GM04503 (cell line): ENCODE results near the gene ETV3L.
A peak's percentile ranks its signal among the peaks of the same experiment; 100 is the strongest.

Source experiments
- DNase-seq: peaks from one replicate; pipeline ENCODE4 v3.0.0-alpha.2; 2012; ENCODE audit warnings: low read depth

ETV3L gene

DNA sequence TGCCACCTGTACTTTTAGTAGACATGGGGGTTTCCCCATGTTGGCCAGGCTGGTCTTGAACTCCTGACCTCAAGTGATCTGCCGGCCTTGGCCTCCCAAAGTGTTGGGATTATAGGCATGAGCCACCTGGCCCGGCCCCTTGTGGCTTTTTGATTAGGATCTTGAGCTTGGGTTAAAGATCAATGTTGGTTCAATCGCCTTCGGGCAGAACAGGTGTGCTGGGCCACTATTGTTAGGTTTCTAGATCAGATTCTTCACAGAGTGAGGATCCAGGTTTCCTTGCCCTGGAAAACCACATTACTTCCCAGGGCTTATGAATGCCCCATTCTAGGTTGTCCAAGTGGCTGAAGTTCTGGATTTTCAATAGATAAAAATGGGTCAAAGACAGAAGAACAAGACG lies 32.5 kb upstream of the ETV3L start:
- DNase-seq, result no peak

DNA sequence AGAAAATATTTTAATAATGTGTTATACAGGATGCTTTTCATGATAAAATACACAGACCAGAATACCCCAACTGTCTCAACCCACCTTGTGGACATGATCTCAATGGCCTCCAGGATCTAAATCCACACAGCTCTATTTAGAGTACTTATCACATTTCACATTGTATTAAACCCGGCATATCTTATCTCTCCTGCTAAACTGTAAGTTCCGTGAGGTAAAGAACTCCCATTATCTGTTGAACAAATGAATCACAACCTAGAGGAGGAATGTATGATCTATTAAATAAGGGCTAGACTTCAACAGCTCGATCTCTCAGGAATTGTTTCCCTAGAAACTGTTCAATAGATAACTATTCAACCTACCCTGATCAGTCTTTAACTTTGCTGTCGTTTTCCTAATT lies 31.7 kb upstream of the ETV3L start:
- no peak for DNase-seq

GRCh38 chr1:157124855-157125254 lies 25.2 kb upstream of the ETV3L start:
- DNase-seq, result no peak

GRCh38 chr1:157119448-157119847 lies 19.8 kb upstream of the ETV3L start:
- no peak for DNase-seq

- DNase-seq, result no peak
Observed at GRCh38 chr1:157119008-157119407, 19.4 kb upstream of the ETV3L start.

- no peak for DNase-seq
Observed at GRCh38 chr1:157117527-157118057, 18.0 kb upstream of the ETV3L start.

- no peak for DNase-seq
Observed at GRCh38 chr1:157116737-157117103, 17.1 kb upstream of the ETV3L start.

DNA sequence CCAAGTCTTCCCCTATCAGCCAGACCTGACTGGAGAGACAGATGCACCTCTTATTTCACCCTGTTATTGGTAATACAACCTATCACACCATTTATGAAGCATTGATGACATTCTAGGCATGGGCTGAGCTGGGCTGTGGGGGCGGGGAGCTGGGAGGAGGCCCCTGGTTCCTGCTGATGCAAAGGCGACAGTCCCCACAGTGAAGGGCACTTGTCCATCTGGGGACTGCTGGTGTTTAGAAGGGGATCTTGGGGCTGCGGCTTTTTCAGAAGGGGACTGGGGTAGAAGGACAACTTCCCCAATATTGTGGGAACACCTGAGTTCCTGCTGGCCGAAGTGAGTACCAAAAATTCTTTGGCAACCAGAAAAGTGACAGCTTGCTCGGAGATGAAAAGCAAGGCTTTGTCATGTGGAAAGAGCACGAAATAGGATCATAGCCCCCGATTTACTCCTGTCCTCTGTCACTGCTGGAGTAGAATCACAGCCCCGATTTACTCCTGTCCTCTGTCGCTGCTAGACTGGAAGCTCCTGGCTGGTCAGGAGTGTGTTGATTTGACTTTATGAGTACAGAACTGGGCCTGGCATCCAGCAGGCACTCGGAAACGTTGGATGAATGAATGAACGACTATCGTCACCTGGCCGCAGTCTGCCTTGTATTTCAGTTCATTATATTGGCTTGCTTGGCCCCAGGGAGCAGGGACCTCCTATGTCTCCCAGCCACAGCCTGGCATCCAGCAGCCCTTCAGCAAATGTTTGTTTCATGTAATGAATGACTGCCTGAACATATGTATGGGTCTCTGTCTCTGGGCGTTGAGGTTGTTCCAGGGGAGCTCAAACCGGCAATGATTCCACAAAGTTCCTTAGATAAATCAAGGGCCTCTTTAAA lies 16.5 kb upstream of the ETV3L start:
- DNase-seq, result no peak

DNA sequence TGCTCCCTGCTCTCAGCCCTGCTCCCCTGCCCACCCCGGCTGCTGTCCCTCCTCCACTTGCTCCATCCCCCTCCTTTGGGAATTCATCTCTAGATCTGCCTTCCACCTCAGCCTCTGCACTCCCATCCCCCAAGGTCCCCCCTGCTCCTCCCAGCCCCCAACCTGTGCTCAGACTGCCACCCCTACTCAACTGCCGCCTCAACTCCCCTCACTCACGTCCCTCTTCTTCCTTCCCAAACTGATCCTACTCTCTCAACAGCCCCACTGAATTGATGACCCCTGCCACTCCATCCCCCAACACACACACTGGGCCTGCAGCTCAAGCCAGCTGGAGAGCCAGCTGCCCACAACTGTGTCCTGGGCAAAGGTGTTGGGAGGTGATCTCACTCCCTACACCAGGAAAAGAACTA lies 15.8 kb upstream of the ETV3L start:
- DNase-seq, result no peak

DNA sequence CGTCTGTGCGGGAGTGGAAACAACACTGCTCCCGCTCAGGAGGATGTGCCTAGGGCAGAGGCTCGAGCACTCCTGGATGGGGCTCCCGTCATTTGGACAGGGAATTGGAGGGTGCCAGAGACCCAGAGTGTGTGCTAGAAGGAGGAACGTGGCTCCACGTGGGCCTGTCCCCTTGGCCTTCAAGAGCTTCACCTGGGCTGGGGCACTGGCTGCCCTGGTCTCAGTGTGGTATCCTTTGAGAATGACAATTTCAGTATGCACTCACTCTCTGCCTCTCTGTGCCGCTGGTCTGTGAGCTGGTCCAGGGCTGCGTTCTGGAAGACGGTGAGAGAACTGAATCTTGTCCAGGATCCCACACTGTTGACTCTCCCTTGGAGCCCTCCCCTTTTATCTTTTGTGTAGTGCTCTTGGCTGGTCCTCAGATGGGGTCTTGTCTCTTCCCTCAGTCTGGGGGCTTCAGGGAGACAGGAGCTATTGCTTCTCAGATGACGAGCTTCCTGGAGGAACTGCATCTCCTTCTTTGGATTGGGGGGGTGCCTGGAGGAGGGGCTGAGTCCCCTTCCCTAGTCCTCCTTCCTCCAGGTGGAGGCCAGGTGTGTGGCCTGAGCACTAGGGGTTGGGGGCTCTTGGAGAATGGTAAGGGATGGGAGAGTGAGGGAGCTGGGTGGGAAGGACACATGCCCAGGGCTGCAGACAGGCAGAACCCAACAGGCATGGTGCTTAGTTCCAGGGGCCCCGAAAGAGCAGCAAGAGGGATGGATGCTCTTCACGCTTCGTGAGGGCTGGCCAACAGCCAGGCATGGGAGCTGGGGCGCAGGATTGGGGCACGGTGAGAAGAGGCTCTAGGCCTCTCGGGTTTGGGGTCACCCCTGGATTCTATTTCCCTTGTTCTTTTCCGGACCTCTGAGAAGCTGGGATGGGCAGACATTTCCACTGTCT lies 14.8 kb upstream of the ETV3L start:
- no peak for DNase-seq

GRCh38 chr1:157113631-157114030 lies 14.0 kb upstream of the ETV3L start:
- no peak for DNase-seq

GRCh38 chr1:157113106-157113505 lies 13.5 kb upstream of the ETV3L start:
- no peak for DNase-seq

DNA sequence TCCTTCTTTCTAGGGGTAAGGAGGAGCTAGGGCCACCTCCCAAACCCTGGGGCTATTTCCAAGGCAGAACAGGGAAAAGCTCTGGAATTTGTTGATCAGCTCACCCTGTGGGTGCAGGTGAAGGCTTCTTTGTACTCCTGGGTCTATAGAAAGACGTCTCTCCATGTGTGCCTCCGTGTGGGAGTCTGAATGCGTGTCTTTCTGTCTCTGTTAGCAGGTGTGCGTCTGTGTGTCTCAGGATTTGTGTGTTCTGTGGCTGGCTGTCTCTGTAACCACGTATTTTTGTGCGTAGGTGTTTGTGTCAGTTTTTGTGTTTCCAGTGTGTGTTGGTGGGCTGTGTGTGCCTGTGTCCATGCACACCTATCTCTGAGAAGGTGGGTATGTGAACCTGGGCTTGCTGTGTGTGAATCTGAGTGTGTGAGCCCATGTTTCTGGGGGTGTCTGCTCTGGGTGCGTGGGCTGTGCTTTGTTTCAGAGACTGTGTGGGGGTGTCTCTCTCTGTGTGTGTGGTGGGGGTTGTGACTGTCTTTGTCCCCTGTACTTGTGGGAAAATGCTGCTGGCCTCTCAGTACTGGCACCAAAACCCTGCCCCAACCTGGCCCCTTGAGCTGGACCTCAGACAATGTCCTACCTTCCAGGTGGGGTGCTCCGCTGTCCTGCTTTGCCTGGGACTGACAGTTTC lies 12.7 kb upstream of the ETV3L start:
- no peak for DNase-seq

DNA sequence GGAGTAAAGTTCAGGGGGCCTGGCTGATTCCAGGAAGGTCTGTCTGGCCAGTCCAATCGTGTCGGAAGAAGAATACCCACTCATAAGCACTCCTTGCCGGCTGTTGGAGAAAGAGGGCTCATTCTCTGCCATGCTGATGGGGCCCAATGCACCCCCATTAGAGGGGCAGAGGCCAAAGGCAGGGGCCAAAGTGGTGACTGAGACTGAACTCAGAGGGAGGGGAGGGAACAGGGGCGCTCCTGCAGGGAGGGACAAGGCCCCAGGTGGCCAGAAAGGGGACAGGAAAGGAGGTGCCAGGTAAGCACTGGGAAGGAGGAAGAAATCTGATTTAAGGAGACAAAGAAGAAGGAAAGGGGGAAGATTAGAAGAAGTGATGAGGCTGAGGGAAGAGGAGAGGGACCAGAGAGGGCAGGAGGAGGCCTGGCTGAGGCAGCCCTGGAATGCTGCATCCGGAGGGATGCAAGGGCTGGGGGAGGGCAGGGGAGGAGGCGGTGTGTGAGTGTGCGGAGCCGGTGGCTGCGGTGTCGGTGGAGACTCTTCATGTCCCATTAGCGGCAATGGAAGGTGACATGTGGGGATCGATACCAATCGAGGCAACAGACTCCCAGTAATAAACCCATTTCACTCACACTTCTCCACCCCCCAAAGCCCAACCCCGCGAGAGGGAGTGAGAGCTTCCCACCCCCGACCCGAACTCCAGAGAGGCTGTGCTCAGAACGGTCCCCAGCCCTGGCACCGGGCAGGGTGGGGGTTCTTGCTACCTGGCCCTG lies 12.0 kb upstream of the ETV3L start:
- DNase-seq, result no peak

GRCh38 chr1:157110686-157111085 lies 11.1 kb upstream of the ETV3L start:
- no peak for DNase-seq

- no peak for DNase-seq
Observed at GRCh38 chr1:157110003-157110402, 10.4 kb upstream of the ETV3L start.

DNA sequence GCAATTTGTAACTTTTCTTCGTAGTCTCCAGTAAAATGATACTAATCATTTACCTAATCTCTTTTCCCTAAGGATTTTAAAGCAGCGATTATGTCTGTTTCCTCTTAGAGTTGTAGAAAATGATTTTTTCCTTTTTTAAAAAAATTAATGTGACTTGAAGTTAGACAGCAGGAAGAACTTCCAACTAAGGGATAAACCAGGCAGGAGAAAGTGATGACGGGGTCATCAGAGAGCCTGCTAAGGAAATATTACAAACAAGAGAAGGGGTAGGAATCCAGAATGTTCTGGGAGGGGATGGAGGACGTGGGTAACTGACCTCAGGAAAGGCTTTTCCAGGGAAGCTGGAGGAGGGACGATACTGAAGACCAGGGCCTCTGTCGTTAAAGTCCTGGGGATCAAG lies 8.8 kb upstream of the ETV3L start:
- no peak for DNase-seq

- no peak for DNase-seq
Observed at GRCh38 chr1:157107702-157108101, 8.1 kb upstream of the ETV3L start.

GRCh38 chr1:157106813-157107189 lies 7.2 kb upstream of the ETV3L start:
- DNase-seq, result no peak

DNA sequence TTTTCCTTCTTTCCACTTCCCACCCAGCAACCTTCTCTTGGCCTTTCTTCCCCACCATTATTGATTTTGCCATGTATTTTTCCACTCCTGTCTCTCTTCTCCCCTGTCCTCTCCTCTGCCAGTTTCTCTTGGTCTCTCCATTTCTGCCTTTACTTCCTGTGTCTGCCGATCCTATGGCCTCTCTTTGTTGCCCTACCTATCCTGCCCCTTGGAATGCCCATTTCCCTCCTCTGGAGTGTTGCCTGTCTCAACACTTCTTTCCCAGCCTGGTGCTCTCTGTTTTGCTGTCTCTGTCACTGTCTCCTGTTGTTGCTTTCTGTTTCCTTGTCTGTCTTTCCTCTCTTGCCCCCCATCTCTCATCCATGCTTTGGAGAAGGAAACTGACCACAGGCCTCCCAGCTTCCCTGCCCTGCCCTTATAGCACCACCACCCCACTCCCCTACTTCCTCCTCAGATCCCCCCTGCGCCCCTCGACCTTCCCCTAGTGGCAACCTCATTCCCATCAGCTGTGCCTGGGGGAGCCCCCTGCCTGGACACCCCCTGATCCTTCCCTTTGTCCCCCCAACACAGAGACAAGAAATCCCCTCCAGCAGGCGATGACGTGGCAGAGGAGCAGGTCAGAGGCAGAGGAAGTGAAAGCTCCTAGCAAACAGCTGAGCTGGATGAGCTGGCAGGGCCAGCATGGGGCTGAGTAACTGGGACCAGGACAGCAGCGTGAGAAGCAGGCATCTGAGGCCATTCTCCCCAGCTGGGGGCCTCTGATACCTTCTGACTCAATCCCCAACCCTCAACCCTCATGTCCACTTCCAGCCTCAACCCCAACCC lies 6.6 kb upstream of the ETV3L start:
- DNase-seq, result peak; percentile 52
